Stimulated activated memory B cell treated with anti-CD40 and anti-IgM and Interleukin-4, amounts not matched to agents 10 μg/mL and 1 μg/mL and 100 μg/mL, for 72 hours (primary cell): ENCODE measurements around the gene NUDT14.

ENCODE experiments used
- ATAC-seq: fragments of 150-1000 bp; cut with Tn5 transposase; 2 replicates; pipeline ENCODE4 v1.10.0; 2021
- H3K27ac Mint-ChIP-seq: one replicate; pipeline ENCODE4 v1.8.0; 2022; ENCODE audit warnings: mild to moderate bottlenecking, mixed read lengths
- H3K27me3 Mint-ChIP-seq: one replicate; pipeline ENCODE4 v1.8.0; 2022; ENCODE audit warnings: mixed read lengths
- H3K36me3 Mint-ChIP-seq: one replicate; pipeline ENCODE4 v1.8.0; 2022; ENCODE audit warnings: mixed read lengths
- H3K4me1 Mint-ChIP-seq: one replicate; pipeline ENCODE4 v1.8.0; 2022; ENCODE audit warnings: mixed read lengths
- H3K4me3 Mint-ChIP-seq: one replicate; pipeline ENCODE4 v1.8.0; 2022; ENCODE audit warnings: mild to moderate bottlenecking, moderate library complexity, mixed read lengths
- H3K9me3 Mint-ChIP-seq: one replicate; pipeline ENCODE4 v1.8.0; 2022; ENCODE audit warnings: mixed read lengths

Gene NUDT14

DNA sequence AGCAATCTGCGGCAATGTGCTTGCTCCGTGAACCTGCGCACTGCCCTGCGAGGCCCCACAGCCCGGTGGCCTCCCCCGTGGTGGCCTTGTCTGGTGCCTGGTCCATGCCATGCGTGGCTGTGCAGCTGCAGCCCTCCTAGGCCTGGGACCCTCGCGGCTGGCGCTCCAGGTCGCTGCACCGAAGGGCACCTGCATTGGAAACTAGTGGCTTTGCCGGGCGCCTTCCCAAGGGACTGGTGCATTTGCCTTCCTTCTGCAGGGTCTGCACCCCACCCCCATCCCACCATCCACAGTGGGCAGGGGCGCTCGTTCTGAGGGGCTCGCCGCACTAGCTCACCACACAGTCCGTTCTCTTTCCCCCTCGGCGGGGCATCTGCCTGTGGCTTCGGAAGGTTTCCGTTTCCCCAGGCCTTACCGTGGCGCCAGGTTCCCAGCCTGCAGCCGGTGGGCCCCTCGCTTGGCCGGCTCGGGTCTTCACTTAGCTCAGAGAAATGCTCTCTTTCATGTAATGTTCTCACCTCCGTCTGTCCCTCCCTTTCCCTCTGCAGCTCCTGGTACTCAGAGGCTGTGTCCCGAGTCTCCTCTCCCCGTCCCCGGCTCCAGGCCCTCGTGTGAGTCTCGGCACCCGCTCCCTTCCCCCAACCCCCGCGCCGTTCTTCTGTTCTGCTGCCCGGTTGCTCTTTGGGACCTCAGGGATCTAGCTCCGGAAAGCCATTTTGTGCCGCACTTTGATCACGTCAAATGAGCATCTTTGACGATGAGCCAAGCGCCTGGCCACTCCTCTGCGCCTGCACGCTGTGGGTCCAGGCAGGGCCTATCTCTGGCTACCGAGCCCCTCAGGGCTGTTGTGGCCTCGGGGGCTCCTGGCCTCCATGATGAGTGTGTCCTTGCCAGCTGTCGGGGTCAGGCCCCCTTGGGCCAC is 44.5 kb downstream of the NUDT14 start:
- no peaks in the 10 kb centered on the region for H3K4me1 Mint-ChIP-seq
- H3K36me3 Mint-ChIP-seq = peaks cover 9% of the 10 kb centered on the region
- no peak overlapping the region for H3K27ac Mint-ChIP-seq
- ATAC-seq = no peak
- H3K4me3 Mint-ChIP-seq = no peak overlapping the region
- H3K9me3 Mint-ChIP-seq = peaks cover 23% of the 10 kb centered on the region
- peaks cover 23% of the 10 kb centered on the region for H3K27me3 Mint-ChIP-seq

DNA sequence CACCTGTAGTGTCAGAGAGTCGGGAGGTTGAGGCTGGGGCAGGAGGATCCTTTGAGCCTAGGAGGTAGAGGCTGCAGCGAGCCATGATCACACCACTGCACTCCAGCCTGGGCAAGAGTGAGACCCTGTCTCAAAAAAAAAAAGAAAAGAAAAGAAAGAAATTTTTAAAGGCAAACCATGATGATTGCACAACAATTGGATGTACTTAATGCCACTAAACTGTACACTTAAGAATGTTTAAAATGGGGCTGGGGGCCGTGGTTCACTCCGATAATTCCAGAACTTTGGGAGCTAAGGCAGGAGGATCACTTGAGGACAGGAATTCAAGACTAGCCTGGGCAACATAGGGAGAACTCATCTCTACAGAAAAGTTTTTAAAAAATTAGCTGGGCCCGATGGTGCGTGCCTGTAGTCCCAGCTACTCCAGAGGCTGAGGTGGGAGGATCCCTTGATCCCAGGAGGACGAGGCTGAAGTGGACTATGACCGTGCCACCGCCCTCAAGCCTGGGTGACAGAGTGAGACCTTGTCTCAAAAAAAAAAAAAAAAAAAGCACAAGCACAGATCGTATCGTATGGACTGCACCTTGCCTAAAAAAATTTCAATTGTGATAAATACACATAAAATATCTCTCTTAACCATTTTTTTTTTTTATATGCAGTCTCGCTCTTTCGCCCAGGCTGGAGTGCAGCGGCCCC is 45.3 kb downstream of the NUDT14 start:
- H3K36me3 Mint-ChIP-seq = peaks cover 9% of the 10 kb centered on the region
- H3K9me3 Mint-ChIP-seq = peaks cover 17% of the 10 kb centered on the region
- ATAC-seq = no peak
- no peaks in the 10 kb centered on the region for H3K4me1 Mint-ChIP-seq
- H3K27ac Mint-ChIP-seq = no peak overlapping the region
- H3K27me3 Mint-ChIP-seq = peaks cover 23% of the 10 kb centered on the region
- H3K4me3 Mint-ChIP-seq = no peak overlapping the region

DNA sequence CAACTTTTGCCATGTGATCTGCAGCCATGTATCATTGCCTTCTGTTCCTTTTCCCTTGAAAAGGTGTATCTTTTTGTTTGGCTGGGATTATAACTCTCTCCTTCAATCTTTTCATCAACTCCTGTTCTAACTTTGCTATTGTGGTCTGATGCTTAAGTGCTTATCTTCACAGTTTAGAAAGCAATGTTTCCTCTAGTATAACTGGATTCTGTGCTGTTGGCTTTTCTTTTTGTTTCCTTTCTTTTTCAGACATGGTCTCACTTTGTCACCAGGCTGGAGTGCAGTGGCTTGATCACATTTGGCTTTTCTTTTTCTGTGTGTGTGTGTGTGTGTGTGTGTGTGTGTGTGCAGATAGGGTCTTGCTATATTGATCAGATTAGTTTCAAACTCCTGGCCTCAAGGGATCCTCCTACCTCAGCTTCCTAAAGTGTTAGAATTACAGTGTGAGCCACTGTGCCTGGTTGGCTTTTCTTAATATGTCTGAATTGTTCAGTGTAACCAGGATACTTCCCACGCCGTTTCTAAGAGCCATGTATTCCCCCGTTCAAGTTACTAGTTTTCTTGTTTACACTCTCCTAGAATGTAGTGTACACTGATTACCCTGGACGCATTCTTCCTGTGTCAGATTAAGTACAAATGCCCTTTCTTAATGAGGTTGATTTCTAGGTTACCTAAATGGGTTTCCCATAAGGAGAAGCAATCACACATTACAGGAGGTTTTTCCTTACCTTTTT is 48.0 kb downstream of the NUDT14 start:
- Mint-ChIP-seq H3K27ac (no peak overlapping the region), H3K9me3 (peaks cover 7% of the 10 kb centered on the region), H3K27me3 (peaks cover 24% of the 10 kb centered on the region), H3K36me3 (peaks cover 9% of the 10 kb centered on the region), H3K4me3 (no peak overlapping the region), H3K4me1 (no peaks in the 10 kb centered on the region)
- ATAC-seq = no peak

DNA sequence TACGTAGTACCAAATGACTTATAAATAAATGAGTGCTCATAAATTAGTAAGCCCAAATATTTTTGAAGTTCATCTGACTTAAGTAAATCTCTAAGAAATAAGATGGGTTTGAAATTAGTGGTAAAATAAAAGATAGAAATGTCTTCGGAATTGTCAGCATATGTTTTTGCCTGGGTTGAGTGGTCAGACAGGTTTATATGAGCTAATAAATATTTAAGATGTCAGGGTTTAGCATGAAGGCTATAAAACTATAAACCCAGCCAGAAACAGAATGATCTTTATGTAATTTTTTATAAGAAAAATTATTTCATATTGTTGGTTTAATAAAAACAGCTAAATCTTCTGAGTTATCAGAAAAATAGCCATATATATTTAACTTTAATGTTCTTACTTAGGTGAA is 49.9 kb downstream of the NUDT14 start:
- H3K27ac Mint-ChIP-seq = no peak overlapping the region
- peaks cover 43% of the 10 kb centered on the region for H3K27me3 Mint-ChIP-seq
- peaks cover 7% of the 10 kb centered on the region for H3K9me3 Mint-ChIP-seq
- H3K36me3 Mint-ChIP-seq = peaks cover 9% of the 10 kb centered on the region
- no peak for ATAC-seq
- H3K4me1 Mint-ChIP-seq = no peaks in the 10 kb centered on the region
- H3K4me3 Mint-ChIP-seq = no peak overlapping the region

DNA sequence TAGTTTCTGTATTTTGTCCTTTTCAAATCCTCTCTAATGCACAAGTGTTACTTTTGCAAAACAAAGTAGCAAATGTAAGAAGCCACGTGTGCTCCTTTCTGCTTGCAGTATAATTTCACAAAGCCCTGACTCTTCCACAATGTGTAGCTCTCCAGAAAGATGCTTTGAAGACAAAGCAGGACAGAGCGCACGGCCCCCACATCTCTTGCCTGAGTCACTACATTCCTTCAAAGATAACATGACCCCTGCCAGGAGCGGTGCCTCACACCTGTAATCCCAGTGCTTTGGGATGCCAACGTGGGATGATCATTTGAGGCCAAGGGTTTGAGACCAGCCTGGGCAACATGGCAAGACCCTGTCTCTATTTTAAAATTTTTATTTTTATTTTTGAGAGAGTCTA is 53.1 kb downstream of the NUDT14 start:
- Mint-ChIP-seq H3K27ac (no peak overlapping the region), H3K36me3 (peaks cover 4% of the 10 kb centered on the region), H3K27me3 (peaks cover 52% of the 10 kb centered on the region), H3K4me3 (no peak overlapping the region), H3K9me3 (peaks cover 3% of the 10 kb centered on the region), H3K4me1 (no peaks in the 10 kb centered on the region)
- no peak for ATAC-seq

DNA sequence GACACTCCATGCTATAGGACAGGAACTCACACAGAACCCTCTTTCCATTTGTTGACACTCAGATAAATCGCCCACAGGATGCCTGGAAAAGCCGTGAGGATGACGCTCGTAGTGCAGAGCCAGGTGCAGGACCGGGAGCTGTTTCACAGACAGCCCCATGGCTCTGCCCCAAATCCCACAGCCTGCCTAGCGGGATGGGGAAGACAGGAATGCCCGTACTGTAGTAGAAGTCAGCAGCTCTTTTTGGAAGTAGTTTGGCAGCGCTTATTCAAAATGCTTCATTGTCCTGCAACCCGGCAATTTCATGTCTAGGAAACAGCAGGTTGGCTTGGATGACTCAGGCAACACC is 54.2 kb downstream of the NUDT14 start:
- Mint-ChIP-seq H3K36me3 (peaks cover 4% of the 10 kb centered on the region), H3K27ac (no peak overlapping the region), H3K27me3 (peaks cover 58% of the 10 kb centered on the region), H3K4me3 (no peak overlapping the region), H3K4me1 (no peaks in the 10 kb centered on the region), H3K9me3 (peaks cover 4% of the 10 kb centered on the region)
- no peak for ATAC-seq

DNA sequence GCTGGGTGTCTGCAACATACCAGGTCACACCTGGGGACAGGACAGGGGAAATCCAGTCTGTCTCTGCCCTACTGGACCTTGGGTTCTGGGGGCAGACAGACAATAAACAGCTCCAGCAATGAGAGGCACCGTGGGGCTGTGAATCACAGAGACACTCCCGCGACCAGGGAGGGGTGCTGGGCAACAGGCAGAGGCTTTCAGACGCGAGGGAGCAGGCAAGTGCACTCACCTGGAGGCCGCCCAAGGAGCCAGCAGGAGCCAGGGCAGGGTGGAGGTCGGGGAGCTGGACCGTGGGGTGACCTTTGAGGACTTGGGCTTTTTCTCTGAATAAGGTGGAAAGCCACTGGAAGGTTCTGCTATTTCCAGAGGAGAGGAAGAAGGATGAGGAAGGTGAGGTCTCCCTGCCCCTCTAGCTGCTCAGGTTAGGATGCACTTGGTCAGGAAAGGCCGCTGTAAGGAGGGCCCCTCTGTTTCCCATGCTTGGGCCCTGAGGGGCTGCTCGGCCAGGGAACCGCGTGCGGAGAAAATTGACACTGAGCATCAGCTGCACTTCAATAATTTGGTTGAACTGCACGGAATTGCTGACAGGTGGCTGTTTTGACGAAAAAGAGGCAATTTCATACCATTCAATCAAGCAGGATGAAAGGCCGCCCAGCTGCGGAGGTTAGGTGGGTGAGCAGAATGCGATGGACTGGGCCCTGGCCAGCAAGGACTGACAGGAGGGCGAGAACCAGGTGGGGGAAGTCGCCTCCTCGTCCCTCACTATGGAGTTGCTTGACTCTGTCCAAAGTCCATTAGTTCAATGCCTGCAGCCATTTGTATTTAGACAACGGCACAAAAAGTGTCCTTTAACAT is 54.8 kb downstream of the NUDT14 start:
- no peak for ATAC-seq
- Mint-ChIP-seq H3K36me3 (peaks cover 5% of the 10 kb centered on the region), H3K4me3 (no peak overlapping the region), H3K27ac (no peak overlapping the region), H3K9me3 (peaks cover 8% of the 10 kb centered on the region), H3K4me1 (no peaks in the 10 kb centered on the region), H3K27me3 (peaks cover 64% of the 10 kb centered on the region)

DNA sequence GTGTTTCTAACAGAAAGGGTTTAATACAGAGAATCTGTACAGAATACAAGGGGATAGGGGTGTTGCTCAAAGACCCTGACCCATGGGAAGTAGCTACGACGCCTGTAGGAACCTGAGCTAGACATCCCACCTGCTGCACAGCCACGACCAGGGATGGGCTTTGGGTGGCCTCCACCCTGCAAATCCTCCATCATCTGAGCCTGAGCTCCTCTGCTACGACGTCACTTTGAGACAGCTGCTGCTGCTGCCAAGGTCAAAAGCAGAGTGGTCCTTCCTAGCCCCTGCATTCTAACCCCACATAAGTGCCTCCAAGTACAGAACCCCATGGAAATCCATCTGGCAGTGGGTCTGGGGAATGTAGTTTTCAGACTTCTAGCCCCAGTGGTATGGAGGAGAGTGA is 56.3 kb downstream of the NUDT14 start:
- H3K4me3 Mint-ChIP-seq = no peak overlapping the region
- ATAC-seq = no peak
- no peaks in the 10 kb centered on the region for H3K4me1 Mint-ChIP-seq
- H3K27ac Mint-ChIP-seq = no peak overlapping the region
- peaks cover 80% of the 10 kb centered on the region for H3K27me3 Mint-ChIP-seq
- peaks cover 5% of the 10 kb centered on the region for H3K36me3 Mint-ChIP-seq
- peaks cover 15% of the 10 kb centered on the region for H3K9me3 Mint-ChIP-seq

DNA sequence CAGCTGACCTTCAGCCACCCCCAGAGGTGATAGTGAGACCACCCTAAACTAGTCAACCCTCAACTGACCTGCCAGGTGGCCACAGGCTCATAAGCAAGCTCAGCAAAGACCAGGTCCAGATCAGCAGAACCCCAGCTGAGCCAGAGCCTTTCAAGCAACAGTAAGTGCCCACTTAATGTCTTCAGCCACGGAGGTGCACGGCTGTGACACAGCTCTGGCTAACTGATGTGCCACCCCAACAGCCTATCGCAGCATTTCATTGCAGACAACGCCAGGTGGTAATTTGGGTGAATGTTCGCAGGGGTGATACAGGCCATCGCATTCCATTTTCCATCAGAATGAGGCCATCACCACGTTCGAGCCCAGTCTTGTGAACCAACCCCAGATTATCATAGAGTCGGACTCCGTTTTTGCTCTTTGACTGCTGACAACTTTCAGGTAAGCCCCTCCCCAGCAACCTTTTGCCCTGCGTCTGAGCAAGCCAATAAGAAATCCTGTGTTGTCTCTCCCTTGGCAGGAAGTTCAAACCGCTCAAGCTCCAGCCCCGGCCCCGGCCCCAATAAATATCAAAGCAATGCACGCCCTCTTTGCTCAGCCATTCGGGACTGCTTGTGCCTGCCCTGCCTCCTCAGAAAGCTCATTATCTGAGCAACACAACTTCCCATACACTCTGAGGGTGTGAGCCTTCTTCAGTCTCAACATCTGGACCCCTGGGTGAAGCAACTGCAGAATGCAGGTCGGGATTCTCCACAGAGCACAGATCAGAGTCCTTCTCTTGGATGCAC is 56.9 kb downstream of the NUDT14 start:
- ATAC-seq = no peak
- no peak overlapping the region for H3K27ac Mint-ChIP-seq
- no peak overlapping the region for H3K4me3 Mint-ChIP-seq

DNA sequence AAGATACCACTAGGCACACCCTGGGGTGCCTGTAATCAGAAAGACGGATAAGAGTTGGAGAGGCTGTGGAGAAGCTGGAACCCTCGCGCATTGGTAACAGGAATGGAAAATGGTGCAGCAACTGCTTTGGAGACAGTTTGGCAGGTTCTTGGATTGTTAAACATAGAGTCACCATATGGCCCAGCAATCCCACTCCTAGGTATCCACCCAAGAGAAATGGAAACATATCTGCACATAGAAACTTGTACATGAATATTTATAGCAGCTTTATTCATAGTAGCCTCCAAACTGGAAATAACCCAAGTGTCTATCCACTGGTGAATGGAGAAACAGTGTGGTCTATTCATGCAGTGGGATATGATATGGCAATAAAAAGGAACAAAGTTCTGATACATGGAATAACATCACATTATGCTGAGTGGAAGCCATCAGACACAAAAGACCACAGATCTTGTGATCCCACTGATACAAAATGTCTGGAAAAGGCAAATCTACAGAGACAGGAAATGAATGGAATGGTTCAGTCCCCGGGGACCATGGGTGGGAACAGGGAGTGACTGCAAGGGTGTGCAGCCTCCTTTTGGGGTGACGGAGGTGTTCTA is 57.9 kb downstream of the NUDT14 start:
- Mint-ChIP-seq H3K9me3 (peaks cover 15% of the 10 kb centered on the region), H3K4me3 (no peak overlapping the region), H3K27ac (no peak overlapping the region), H3K27me3 (peaks cover 92% of the 10 kb centered on the region), H3K36me3 (peaks cover 5% of the 10 kb centered on the region), H3K4me1 (no peaks in the 10 kb centered on the region)
- no peak for ATAC-seq

More for the DNA sequence above, 56.9 kb downstream of the NUDT14 start:
- H3K9me3 Mint-ChIP-seq = peaks cover 15% of the 10 kb centered on the region
- peaks cover 86% of the 10 kb centered on the region for H3K27me3 Mint-ChIP-seq
- H3K4me1 Mint-ChIP-seq = no peaks in the 10 kb centered on the region
- H3K36me3 Mint-ChIP-seq = peaks cover 5% of the 10 kb centered on the region
